ENCODE measurements around the gene MBLAC1.
"Not testable (repeated sequence)": the region's sequence is repeated elsewhere in the genome, so short reads cannot be mapped to it uniquely, and the experiment has no call there.

GRCh38 chr7:100146350-100146749 is 19.6 kb downstream of the MBLAC1 start:
- not testable (repeated sequence) for TF ChIP-seq CTCF (IDR thresholded peaks at IDR 0.05; ENCODE audit: low read depth, low read length); EZH2phosphoT487 (IDR thresholded peaks at IDR 0.05; ENCODE audit: low read depth)
